ENCODE measurements around the gene CX3CL1.
"Not testable (repeated sequence)": the region's sequence is repeated elsewhere in the genome, so short reads cannot be mapped to it uniquely, and the experiment has no call there.

Gene CX3CL1

DNA sequence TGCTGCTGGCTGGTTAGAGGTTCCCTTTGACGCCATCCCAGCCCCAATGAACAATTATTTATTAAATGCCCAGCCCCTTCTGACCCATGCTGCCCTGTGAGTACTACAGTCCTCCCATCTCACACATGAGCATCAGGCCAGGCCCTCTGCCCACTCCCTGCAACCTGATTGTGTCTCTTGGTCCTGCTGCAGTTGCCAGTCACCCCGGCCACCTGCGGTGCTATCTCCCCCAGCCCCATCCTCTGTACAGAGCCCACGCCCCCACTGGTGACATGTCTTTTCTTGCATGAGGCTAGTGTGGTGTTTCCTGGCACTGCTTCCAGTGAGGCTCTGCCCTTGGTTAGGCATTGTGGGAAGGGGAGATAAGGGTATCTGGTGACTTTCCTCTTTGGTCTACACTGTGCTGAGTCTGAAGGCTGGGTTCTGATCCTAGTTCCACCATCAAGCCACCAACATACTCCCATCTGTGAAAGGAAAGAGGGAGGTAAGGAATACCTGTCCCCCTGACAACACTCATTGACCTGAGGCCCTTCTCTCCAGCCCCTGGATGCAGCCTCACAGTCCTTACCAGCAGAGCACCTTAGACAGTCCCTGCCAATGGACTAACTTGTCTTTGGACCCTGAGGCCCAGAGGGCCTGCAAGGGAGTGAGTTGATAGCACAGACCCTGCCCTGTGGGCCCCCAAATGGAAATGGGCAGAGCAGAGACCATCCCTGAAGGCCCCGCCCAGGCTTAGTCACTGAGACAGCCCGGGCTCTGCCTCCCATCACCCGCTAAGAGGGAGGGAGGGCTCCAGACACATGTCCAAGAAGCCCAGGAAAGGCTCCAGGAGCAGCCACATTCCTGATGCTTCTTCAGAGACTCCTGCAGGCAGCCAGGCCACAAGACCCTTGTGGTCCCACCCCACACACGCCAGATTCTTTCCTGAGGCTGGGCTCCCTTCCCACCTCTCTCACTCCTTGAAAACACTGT lies 11.3 kb downstream of the CX3CL1 start:
- DNase-seq: no peak

DNA sequence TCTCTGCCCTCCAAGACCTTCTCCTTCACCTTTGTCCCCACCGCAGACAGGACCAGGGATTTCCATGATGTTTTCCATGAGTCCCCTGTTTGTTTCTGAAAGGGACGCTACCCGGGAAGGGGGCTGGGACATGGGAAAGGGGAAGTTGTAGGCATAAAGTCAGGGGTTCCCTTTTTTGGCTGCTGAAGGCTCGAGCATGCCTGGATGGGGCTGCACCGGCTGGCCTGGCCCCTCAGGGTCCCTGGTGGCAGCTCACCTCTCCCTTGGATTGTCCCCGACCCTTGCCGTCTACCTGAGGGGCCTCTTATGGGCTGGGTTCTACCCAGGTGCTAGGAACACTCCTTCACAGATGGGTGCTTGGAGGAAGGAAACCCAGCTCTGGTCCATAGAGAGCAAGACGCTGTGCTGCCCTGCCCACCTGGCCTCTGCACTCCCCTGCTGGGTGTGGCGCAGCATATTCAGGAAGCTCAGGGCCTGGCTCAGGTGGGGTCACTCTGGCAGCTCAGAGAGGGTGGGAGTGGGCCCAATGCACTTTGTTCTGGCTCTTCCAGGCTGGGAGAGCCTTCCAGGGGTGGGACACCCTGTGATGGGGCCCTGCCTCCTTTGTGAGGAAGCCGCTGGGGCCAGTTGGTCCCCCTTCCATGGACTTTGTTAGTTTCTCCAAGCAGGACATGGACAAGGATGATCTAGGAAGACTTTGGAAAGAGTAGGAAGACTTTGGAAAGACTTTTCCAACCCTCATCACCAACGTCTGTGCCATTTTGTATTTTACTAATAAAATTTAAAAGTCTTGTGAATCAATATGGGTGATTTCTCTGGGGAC lies 12.2 kb downstream of the CX3CL1 start:
- no peak for DNase-seq

DNA sequence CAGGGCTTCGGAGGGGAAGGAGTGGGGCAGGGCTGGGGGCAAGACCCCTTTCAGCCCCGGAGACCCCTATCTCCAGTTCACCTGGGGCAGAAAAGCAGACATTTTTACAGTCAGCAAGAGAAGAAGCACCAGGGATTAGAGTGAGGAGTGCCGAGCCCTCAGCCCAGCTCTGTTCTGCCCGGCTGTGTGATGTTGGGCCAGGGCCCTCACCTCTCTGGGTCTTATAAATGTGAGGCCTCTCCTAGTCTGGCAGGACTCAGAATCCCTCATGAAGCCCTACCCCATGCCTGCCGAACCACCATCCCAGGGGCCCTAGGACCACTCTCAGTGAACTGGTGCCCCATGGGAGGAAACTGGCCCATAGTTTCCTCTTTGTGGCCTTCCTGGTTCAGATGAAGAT lies 12.8 kb downstream of the CX3CL1 start:
- DNase-seq: no peak

DNA sequence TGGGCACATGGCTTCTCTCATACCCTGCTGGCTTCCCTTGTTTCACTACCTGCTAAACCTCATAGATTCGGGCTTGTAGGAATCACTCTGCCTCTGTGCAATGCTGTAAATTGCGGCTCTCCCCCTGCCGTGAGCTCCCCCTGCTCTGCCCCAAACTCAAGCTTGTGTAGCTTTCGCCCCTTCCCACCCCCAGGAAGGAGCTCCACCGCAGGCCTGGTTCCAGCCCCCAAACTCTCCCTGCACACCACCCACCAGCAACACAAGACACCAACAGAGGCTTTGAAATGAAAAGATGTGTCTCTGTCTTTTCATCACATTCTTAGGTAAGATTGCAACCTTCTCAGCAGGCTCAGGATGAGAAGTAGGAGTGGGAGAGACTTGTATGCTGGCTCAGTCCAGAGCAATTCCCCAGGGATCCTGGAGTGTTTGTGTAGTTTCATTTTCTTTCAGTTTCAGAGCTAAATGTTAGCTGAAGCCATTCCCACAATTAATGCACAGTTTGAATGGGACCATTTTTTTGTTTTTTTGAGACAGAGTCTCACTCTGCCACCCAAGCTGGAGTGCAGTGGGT lies 14.2 kb downstream of the CX3CL1 start:
- DNase-seq: no peak

DNA sequence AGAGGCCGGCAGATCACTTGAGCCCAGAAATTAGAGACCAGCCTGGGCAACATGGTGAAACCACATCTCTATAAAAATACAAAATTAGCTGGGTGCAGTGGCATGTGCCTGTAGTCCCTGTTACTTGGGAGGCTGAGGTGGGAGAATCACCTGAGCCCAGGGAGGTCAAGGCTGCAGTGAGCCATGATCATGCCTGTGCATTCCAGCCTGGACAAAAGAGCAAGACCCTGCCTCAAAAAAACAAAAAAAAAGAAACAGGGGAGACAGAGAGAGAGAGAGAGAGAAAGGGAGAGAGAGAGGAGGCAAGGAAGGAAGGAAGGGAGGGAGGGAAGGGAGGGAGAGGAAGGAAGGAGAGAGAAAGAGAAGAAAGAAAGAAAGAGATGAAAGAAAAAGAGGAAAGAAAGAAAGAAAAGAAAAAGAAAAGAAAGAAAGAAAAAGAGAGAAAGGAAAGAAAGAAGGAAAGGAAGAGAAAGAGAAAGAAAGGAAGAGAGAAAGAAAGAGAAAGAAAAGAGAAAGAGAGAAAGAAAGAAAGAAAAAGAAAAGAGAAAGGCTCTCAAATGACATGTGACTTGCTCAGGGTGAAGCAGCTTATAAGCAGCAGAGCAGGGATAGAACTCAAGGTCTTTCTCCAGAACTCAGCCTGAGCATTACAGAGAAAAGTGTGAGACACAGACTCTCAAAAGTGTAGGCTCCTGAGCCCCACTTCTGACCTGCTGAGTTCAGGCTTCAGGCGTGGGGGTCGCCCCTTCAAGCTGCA lies 15.5 kb downstream of the CX3CL1 start:
- DNase-seq: no peak

DNA sequence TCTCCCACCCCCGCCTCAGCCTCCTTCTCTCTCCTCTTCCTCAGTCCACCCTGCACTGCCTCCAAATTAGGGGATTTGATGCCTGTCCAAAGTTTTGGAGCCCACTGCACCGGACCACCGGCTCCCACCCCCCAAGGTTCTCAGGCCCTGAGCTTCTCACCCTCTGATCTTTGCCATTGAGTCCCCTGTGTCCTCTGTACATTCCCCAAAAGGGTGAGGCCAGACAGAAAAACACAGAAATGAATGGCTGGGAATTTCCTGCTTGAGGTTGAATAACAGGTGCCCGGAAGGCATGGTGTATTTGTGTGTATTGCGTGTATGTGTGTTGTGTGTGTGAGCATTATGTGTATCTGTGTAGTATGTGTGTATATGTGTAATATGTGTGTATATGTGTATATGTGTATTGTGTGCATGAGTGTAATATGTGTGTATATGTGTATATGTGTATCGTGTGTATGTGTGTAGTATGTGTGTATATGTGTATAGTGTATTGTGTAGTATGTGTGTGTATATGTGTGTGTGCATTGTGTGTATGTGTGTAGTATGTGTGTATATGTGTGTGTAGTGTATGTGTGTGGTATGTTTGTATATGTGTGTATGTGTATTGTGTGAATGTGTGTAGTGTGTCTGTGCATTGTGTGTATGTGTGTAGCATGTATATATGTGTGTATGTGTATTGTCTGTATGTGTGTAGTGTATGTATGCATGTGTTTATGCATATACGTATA lies 16.2 kb downstream of the CX3CL1 start:
- no peak for DNase-seq

DNA sequence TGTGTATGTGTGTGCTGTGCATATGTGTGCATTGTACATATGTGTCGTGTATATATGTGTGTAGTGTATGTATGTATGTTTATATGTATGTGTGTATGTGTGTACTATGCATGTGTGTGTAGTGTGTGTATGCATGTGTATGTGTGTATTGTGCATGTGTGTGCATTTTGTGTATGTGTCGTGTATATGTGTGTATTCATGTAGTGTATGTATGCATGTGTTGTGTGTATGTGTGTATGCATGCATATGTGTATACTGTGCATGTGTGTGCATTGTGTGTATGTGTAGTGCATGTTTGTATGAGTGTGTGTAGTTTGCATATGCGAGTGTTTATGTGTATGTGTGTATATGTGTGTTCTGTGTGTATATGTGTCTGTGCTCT lies 16.8 kb downstream of the CX3CL1 start:
- DNase-seq: no peak

DNA sequence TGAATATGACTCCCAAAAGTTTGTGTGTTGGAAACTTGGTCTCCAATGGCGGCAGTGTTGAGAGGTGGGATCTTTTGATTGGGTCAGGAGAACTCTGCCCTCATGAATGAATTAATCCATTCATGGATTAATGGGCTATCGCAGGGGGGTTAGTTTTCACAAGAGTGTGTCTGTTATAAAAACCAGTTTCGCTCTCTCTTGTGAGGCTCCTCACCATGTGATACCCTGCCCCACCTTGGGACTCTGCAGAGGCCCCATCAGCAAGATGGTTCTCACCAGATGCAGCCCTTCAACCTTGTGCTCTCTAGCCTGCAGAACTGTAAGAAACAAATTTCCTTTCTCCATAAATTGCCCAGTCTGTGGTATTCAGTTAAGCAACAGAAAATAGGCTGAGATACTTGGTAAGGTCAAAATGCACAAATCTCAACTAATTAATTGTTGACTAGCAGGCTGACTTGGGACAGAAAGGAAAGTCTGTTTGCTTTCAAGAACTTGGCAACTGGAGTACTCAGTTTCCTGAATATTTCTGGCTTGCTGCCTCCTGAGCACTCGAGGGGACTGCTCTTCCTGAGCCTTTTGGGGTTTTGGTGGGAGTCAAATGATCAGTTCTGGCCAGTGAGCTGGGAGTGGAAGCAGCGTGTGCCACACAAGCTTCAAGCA lies 18.5 kb downstream of the CX3CL1 start:
- no peak for DNase-seq

DNA sequence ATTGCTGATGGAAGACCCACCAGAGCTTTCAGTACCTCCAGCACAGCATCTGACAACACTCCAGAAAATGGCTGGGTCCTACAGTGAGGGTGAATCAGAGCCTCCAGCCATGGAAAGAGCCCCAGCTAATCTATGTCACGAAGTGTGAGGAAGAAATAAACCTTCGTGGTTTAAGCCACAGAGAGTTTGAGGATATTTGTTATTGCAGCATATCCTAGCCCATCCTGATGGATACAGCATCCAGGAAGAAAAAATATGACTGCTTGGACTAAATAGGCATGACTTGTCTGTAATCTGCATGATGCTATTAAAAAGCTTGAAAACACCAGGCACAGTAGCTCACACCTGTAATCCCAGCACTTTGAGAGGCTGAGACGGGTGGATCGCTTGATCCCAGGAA lies 19.0 kb downstream of the CX3CL1 start:
- no peak for DNase-seq

DNA sequence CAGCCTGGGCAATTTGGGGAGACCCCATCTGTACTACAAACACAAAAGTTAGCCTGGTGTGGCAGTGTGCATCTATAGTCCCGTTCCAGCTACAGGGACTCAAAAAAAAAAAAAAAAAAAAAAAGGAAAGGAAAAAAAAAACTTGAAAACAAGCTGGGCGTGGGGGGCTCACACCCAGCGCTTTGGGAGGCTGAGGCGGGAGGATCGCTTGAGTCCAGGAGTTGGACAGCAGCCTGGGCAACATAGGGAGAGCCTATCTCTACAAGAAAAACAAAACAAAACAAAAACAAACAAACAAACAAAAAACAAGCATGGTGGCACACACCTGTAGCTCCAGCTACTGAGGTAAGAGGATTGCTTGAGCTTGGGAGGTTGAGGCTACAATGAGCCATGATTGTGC lies 19.4 kb downstream of the CX3CL1 start:
- DNase-seq: no peak

DNA sequence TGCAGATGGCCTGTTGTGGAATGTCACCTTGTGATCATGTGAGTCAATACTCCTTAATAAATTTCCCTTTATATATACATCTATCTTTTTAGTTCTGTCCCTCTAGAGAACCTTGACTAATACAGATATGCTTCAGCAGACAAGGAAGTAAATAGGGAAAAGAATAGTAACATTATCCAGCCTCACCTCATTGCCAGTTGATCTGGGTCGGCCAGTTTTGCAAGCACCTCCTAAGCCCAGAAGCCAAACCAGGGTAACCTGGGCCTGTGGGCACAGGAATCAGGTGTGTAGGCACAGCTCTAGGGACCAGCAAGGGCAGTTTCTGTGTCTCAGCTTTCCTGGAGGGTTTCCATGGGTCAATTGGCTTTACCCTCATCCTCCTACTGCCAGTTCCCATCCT lies 20.4 kb downstream of the CX3CL1 start:
- DNase-seq: no peak

DNA sequence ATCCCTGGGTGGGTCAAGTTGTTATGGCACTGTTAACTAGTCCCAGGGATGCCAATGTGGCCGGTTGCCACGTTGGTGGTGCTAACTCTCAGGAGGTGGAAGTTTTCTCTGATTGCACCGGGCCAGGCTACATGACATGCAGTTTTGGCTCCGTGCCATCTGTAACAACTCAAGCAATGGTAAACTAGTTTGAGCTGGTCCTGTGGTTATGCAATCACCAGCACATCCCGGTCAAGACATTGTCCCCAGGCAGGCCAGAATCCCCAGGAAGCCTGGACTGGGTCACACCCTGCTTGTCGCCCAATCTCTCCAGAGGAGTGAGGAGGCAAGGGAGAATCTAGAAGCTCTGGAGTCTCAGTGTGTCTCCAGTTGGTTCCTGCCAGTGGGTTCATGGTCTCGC lies 22.2 kb downstream of the CX3CL1 start:
- DNase-seq: no peak

DNA sequence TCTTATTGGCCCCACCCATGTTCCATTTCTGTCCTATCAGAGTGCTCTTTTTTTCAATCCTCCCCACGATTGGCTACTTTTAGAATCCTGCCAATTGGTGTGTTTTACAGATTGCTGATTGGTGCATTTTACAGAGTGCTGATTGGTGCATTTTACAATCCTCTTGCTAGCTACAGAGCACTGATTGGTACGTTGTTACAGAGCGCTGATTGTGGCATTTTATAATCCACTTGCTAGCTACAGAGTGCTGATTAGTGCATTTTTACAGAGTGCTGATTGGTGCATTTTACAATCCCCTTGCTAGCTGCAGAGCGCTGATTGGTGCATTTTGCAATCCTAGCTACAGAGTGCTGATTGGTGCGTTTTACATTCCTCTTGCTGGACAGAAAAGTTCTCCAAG lies 22.7 kb downstream of the CX3CL1 start:
- no peak for DNase-seq

DNA sequence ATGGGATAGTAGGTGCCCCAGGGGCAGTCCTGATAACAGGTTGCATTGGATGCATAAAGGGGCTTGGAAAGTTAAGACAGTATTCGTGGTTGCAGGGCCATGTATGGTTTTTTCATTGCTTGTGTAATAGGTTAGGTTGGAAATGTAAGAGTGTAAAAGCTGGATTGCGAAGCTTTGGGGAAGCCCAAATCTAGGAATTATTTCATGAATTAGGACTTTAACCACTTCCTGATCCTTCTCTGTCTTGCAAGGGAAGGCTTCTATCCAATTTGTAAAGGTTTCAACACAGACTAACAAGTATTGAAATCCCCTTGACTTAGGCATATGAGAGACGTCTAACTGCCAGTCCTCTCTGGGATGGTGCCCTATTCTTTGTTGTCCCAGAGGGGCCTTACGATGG lies 24.5 kb downstream of the CX3CL1 start:
- no peak for DNase-seq

DNA sequence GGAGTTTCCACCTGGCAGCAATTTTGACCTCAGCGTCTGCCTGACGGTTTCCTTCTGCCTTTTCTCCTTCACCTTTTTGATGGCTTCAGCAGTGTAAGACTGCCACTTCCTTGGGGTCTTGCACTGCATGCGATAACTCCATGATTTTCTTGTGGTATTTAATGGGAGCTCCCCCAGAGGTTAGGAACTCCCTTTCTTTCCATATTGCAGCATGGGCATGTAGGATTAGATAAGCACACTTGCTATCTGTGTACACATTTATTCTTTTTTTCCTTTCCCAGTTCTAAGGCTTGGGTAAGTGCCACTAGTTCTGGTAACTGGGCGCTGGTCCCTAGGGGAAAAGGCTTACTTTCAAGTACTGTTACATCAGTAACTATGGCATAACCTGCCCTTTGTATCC lies 25.2 kb downstream of the CX3CL1 start:
- DNase-seq: not testable (repeated sequence)

DNA sequence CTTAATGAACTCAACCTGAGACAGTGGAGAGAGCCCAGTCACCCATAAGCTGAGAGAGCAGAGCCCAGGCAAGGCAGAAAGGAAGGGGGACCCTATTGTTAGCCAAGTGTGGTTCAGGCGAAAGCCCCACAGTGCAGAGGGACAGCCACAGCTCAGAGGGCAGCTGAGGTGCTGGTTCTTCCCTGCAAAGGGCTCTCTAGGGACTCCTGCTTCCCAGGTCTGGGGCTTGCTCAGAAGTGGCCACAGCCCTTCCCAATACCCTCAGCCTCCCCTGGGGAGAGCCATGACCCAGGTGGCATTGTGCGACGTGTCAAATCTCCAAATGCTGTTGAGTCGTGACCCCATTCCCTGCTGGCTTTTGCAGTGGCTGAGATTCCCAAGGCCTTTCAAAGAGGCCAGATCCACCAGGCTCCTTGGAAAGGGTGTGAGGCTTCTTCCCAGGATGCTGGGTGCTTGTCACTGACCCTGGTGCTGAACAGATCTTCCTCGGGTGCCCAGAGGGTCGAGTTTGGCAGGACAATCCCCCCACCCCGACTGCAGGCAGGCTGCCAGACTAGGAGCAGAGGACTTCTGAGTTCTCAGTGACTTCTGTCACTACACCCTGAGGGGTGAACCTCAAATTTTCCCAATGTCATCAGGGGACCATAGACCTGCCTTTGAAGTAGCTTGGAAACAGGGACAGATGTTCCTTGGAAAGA lies 29.8 kb downstream of the CX3CL1 start:
- DNase-seq: no peak

DNA sequence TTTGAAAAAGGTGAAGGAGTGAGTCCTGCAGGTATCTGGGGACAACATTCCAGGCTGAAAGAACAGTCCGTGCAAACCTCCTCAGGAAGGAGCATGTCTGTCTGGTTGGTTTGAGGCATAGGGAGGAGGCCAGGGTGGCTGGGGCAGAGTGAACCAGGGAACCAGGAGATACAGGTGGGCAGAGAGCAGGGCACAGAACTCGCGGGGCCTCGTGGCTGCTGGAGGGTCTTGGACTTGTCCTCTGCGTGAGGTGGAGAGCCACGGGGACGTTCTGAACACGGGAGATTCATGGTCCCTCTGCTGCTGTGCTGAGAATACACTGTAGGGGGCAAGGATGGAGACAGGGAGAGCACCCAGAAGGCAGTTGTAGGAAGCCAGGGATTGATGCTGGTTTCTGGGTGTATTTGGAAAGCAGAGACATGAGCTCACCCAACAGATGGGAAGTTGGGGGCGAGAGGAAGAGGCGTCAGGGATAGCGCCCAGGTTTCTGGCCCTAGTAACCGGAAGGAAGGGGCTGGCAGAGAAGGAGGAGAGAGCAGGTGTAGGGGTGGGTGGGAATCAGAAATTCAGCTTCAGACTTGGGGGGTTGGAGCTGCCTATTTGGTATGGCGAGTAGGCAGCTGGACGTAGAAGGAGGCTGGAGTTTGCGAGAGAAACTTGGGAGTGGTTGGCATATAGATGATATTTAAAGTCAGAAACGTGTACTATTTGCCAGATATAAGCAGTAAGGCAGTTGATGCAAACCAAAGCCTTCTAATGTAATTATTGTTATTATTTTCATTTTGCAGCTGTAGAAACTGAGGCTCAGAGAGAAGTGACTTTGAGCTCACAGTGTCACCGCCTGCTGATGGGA lies 31.9 kb downstream of the CX3CL1 start, which contains the start of gene CCL17:
CCL17 (plus strand) TSS at position 803 of the 853 bp plus-strand sequence. CDS start 9,166 bp downstream, outside the sequence.
- no peak for DNase-seq

DNA sequence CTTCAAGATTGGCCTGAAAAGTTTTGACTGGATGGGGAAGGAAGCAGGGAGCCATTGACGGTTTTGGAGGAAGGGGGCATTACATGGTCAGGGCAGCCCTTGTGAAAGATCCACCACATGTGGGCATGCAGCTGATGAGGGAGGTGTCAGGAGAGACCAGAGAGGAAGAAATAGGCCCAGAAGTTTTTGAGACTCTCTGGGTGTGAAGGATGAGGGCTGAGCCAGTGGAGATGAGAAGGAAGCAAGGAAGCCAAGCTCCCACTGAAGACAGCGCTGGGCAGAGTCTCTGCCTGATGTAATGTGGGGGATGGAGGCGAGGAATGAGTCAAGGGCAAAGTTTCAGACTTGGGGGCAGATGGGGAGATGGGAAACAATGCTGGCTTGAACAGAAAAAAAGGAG lies 32.8 kb downstream of the CX3CL1 start:
- DNase-seq: no peak

DNA sequence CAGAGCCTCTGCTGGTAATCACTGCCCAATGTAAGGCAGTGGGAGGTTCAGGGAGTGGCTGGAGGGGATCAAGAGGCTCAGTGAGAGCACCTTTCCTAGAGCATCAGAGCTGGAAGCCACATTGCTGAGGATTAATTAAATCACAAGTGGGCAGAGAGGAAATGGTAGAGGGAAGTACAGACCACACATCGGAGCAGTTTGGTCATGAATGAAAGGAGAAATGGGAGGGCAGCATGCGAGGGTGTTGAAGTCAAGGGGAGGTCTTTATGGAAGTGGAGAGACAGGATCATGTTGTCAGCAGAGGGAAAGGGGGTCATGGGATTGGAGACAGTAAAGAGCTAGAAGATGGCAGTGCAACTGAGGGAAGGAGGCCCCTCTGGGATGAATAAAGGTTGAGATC lies 34.6 kb downstream of the CX3CL1 start:
- no peak for DNase-seq
